Heart left ventricle (tissue), 13 donors: ENCODE data around the gene TMED6.

Experiments used
- POLR2A ChIP-seq, 2 donors: fragments of 450-650 bp; IDR thresholded peaks; one replicate each; pipeline ENCODE4 v1.6.1; 2017; ENCODE audit warnings: antibody characterized with exemption in 2 of 2, mild to moderate bottlenecking in 2 of 2, moderate library complexity in 2 of 2
- TF ChIP-seq, protein P1 (sequence below), 12 donors: fragments of 200-600 bp; sonication (generic) in 4 of 12; IDR thresholded peaks; one replicate each; pipeline versions ENCODE4 v1.5.0 to v1.8.0; 2018 to 2022; ENCODE audit warnings: antibody characterized with exemption in 12 of 12, mild to moderate bottlenecking in 5 of 12
- donor health status: ischemic (EF 13 %, LVEDD 7.1; RV severe dilation, severe dysfunction).
- donor health status: DM: no; HTN: yes; CAD: no.
- donor health status: DM: no; HTN: no; CAD: no.
- donor health status: ischemic (EF 25% LVEDD 6.9; RV normal size, moderate dysfunction).
- donor health status: ischemic (EF 25% LVEDD 5.7; RV mildly dilated, moderate dysfunction).
- donor health status: ischemic (EF 35%, LVEDD 5.7; RV mildly dilated, moderate dysfunction).
- donor health status: nonischemic (EF 11% LVEDD 7.7; RV severe dilation, severe dysfunction).
- donor health status: DM: yes; HTN: yes; CAD: no.
- donor health status: PGD.
- donor health status: ischemic (EF 29% LVEDD 5.4; RV normal size, mild dysfunction).
- donor health status: nonischemic (EF 23%, LVEDD 6.1; RV moderate dilation, normal function).

DNA sequence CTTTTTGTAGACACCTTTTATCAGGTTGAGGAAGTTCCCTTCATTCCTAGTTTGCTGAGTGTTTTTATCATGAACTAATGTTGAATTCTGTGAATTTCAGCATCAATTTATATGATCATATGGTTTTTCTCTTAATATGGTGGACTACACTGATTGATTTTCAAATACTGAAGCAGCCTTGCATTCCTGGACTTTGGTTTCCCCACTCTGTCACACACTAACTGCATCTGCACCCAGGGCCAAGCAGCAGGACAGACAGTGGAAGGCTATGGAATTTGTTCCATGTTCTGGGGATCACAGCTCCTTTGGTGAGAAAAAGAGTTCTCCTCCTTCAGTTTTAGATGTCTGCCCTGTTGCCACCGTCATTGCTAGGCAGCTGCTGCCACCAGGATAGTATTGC lies 26.4 kb upstream of the TMED6 start:
- TF ChIP-seq, protein P1, sequence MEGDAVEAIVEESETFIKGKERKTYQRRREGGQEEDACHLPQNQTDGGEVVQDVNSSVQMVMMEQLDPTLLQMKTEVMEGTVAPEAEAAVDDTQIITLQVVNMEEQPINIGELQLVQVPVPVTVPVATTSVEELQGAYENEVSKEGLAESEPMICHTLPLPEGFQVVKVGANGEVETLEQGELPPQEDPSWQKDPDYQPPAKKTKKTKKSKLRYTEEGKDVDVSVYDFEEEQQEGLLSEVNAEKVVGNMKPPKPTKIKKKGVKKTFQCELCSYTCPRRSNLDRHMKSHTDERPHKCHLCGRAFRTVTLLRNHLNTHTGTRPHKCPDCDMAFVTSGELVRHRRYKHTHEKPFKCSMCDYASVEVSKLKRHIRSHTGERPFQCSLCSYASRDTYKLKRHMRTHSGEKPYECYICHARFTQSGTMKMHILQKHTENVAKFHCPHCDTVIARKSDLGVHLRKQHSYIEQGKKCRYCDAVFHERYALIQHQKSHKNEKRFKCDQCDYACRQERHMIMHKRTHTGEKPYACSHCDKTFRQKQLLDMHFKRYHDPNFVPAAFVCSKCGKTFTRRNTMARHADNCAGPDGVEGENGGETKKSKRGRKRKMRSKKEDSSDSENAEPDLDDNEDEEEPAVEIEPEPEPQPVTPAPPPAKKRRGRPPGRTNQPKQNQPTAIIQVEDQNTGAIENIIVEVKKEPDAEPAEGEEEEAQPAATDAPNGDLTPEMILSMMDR (IDR thresholded peaks at IDR 0.05) = no peak
- TF ChIP-seq POLR2A (IDR thresholded peaks at IDR 0.05) = no peak
